HG03139 (cell line): ENCODE results near the gene MAMSTR.
"Not testable (repeated sequence)": the region's sequence is repeated elsewhere in the genome, so short reads cannot be mapped to it uniquely, and the experiment has no call there.

ENCODE experiments used
- ATAC-seq: cut with Tn5 transposase; IDR thresholded peaks from one replicate; pipeline ENCODE4 v1.9.1; 2021; ENCODE audit not compliant: unreplicated experiment

The MAMSTR gene

GRCh38 chr19:48687776-48688175 is 31.7 kb downstream of the MAMSTR start:
- ATAC-seq: no peak

GRCh38 chr19:48686637-48687036 is 32.9 kb downstream of the MAMSTR start:
- not testable (repeated sequence) for ATAC-seq

- ATAC-seq: no peak
Observed at GRCh38 chr19:48686088-48686487, 33.4 kb downstream of the MAMSTR start.

GRCh38 chr19:48685583-48685982 is 33.9 kb downstream of the MAMSTR start:
- no peak for ATAC-seq

- ATAC-seq: no peak
Observed at GRCh38 chr19:48683349-48683748, 36.2 kb downstream of the MAMSTR start.

- no peak for ATAC-seq
Observed at GRCh38 chr19:48681127-48681470, 38.4 kb downstream of the MAMSTR start.

- ATAC-seq: no peak
Observed at GRCh38 chr19:48680436-48681126, 38.9 kb downstream of the MAMSTR start.

- ATAC-seq: not testable (repeated sequence)
Observed at GRCh38 chr19:48680006-48680405, 39.5 kb downstream of the MAMSTR start.

GRCh38 chr19:48678201-48678600 is 41.3 kb downstream of the MAMSTR start:
- ATAC-seq: no peak

GRCh38 chr19:48676887-48677286 is 42.6 kb downstream of the MAMSTR start:
- ATAC-seq: no peak

GRCh38 chr19:48676487-48676886 is 43.0 kb downstream of the MAMSTR start:
- ATAC-seq: no peak

- ATAC-seq: no peak
Observed at GRCh38 chr19:48674921-48675824, 44.4 kb downstream of the MAMSTR start.

GRCh38 chr19:48674216-48674809 is 45.2 kb downstream of the MAMSTR start:
- ATAC-seq: no peak

GRCh38 chr19:48673436-48674100 is 46.0 kb downstream of the MAMSTR start:
- ATAC-seq: no peak

- ATAC-seq: no peak
Observed at GRCh38 chr19:48672994-48673393, 46.5 kb downstream of the MAMSTR start, which contains the start of gene NTN5. Gene NTN5, minus strand, starts transcription at chr19:48673017. Its CDS starts 2,031 bp downstream, at chr19:48670986.

- no peak for ATAC-seq
Observed at GRCh38 chr19:48671446-48671995, 48.0 kb downstream of the MAMSTR start.

GRCh38 chr19:48670699-48671445 is 48.7 kb downstream of the MAMSTR start:
- no peak for ATAC-seq

- no peak for ATAC-seq
Observed at GRCh38 chr19:48669903-48670668, 49.4 kb downstream of the MAMSTR start.

GRCh38 chr19:48668761-48669160 is 50.8 kb downstream of the MAMSTR start:
- no peak for ATAC-seq
